NCI-H1092 treated with DMSO at 0.1 percent for 48 hours (cell line): ENCODE data around the gene SCRN1.

Source experiments
- DNase-seq: peaks from one replicate; lab custom pipeline; 2025; lab: John Stamatoyannopoulos, UW

Gene SCRN1

GRCh38 chr7:29926741-29927140 is 62.9 kb downstream of the SCRN1 start:
- DNase-seq = no peak

DNA sequence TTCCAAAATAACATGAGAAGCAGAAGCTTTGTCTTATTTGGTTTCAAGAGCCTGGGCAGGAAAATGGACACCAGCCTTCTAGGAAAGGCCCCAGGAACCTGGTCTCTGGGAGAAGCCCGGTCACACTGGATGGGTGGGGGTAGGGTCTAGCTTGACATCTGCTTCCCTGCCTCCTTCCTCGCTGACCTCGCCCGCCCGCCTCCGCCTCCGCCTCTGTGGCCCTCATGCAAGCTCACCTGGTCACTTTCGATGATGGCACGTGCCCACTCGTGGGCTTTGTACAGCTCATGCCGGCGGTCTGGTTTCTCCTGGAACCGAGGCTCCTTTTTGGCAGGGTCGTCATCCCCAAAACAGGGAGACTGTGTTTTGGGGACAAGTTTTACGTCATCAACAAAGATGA is 63.4 kb downstream of the SCRN1 start:
- no peak for DNase-seq

GRCh38 chr7:29924684-29925083 is 64.9 kb downstream of the SCRN1 start:
- DNase-seq = no peak

- DNase-seq = no peak
Observed at GRCh38 chr7:29924006-29924405, 65.6 kb downstream of the SCRN1 start.

DNA sequence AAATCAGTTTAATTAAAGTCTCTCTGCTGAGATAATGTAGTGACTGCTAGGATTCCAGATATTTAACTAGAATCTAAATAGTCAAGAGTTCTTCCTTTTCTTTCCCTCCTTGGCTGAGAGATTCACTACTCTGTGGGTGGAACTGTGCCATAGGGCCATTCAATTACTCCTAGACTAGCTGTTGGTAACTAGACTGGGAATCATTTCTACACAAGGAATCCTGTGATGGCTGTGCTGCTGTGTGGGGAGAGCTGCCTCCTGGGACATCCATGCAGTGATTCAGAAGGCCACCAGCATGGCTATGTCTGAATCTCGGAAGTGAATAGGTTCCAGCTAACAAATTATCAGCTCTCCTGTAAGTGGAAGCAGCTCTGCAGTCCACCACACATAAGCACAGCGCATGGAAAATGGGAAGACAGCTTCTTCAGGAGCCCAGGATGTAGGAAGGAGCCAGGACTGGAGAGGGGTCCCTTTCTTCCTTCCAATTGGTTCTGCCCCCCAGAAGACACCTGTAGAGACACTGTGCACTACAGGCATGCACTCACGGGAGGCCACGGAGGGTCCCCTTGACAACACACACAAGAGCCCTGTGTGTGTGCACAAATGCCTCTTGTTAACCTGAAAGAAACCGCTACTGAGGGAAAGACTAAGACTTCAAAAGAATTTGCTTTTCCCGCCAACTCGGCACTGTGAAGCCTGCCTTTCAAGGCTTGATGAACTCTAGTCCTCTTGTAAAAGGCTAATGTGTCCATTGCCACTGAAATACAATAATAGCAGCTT is 66.5 kb downstream of the SCRN1 start:
- no peak for DNase-seq

DNA sequence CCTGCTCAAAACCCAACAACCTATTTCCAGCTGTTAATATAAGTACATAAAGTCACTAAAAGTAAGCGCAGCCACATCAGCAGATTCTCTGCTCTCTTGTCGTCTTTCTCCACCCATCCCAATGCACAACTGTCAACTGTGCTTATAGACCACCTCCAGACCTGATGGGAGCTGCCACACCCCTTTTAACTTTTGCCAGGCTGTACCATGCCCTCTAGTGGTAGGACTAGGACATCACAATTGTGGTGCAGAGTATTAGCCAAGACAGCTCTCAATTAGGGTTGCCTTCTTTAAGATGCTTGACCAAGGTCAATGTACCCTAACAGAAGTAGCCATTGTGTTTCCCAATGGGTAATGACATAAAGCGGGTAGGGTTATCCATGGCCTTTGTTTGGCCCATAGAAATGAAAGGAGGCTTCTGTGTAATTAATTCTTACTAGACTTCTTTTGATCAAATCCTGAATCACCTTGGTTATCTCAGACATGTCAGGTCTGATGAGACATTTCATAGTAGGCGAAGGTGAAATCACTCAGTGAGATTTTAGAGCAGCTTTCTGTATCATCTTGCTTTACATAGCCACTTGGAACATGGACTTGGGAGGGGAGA is 68.1 kb downstream of the SCRN1 start:
- DNase-seq = peak; percentile 79

DNA sequence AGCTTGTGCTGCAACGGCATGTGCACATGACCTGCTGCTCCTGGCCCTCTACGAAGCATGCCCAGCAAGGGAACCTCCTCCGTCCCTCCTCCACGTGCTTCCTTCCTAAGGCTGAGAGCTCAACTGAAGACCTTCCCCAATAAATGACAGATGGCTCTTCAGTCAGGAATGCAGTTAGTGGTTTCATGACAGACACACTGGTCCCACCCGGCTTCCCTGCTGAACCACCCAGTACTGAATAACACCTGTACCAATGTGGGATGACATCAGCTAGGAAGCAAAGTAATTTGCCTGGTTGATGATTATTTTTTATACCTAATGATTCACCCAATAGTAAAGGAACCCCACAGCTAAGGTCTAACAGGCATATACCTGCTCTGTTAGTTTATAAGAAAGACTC is 69.1 kb downstream of the SCRN1 start:
- no peak for DNase-seq

DNA sequence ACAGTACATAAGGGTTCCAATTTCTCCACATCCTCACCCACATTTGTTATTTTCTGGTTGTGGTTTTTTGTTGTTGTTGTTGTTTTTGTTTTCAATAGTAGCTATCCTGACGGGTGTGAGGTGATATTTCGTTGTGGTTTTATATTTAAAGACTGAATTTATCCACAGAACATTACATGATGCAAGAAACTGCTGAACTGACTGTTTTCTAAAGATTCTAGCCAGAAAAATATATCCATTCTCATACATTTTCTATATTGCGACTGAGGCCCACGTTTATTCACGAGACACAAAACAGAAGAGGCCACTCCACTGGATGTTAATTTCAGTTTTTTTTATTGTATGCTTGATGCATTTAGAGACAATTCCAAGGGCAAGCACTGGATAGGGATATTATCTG is 69.8 kb downstream of the SCRN1 start:
- no peak for DNase-seq

- DNase-seq = no peak
Observed at GRCh38 chr7:29918850-29919249, 70.8 kb downstream of the SCRN1 start.

DNA sequence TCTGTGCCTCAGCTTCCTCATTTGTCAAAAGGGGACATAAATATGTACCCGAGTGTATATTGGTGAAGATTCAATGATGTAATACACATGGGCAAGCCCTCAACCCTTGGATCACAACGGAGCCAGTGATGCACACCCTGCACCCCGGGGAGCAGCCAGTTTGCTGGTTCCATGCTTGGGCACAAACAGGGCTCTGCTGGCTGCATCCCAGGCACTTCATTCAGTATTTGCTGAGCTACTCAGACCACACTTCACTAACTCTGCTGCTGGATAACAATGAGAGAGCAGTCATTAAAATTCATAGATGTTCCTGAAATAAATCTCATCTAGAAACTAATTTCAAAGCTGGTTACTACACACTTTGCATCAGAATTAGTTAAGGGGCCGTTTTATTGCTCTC is 72.0 kb downstream of the SCRN1 start:
- peak; percentile 89 for DNase-seq

DNA sequence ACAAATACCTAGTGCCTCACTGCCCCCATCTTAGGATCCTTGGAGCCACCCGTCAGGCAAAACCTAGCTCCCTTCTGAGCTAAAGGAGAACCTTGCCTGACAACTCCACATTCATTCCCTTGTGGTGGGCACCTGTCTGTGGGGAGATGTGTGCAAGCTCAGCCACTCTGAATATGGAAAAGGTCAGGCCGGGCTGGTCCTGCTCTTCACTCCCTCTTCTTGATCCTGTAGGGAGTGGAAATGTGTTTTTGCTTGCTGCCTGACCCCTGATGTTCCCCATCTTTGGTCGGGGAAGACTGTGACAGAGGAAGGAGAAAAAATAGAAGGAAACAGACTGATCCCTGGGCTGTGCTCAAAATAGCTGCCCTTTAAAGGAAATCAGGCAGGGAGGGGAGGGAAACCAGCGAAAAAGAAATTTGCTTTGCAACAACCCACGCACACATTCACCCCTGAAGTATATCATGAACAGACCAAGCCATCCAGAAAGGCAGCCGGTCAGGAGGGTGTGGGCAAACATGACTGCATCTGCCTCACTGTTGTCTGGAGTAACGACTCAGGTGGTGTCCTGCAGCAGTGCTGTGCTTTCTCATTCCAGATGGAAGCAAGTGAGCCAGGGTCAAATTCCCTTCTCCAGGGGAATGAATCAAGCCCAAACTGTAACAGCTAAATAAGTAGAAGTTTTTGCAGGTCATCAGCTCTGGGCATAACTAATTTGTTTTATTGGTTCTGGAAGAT is 74.0 kb downstream of the SCRN1 start:
- peak; percentile 48 for DNase-seq

DNA sequence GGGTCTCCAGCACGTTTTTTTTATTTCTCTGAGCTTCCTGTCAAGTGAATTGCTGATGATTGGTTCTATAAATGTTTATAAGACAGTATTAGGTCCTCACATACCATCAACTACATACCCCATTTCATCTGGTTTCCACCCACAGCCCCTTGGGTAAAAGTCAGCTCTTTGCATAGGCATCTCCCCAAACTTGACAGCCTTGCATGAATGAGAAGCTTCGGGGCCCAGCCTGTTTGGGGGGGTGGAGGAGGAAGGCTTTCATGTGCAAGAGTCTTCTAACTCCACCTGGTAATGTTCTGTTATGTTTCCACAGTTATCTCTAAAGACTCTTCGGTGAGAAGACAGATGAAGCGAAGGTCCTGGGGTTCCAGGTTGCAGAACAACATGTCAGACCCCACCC is 75.4 kb downstream of the SCRN1 start:
- no peak for DNase-seq

- DNase-seq = no peak
Observed at GRCh38 chr7:29906200-29907022, 83.2 kb downstream of the SCRN1 start.

DNA sequence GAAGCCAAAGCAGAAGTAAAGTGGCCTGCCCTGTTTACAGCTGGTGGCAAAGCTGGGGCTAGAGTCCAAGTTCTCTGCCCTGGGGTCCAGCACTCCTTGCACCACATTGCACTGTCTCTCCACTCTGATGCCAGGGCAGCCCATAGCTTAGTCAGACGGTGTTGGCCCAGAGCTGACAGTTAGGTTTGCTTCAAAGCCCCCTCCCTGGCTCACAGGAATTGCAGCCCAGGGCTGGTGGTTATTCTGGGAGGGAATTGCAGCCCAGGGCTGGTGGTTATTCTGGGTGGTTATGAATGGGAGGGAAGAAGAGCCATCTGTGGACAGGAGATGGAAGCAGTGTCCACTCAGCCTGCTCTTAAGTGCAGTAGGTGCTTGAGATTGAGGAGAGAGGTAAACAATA is 88.9 kb downstream of the SCRN1 start:
- DNase-seq = no peak

- no peak for DNase-seq
Observed at GRCh38 chr7:29898301-29898700, 91.3 kb downstream of the SCRN1 start.

DNA sequence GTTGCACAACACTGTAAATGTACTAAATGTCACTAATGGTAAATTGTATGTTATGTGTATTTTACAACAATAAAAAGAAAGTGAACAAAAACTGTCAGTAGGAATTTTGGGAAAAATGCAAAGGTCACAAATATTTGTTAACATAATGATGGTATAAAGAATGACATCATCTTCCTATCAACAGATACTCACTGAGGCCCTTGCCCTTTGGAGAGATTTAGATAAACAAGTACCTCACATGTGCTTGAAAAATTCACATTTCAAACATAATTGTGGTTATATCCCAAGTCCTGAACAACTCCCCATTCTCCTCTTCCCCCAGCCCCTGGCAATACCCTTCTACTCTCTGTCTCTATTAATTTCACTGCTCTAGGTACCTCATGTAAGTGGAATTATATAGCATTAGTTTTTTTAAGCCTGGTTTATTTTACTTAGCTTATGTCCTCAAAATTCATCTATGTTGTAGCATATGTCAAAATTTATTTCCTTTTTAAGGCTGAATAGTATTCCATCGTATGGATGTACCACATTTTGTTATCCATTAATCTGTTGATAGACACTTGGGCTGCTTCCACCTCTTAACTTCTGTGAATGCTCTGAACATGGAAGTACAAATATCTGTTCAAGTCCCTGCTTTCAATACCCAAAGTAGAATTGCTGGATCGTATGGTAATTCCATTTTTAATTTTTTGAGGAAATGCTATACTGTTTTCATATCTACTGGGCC is 92.8 kb downstream of the SCRN1 start:
- no peak for DNase-seq

DNA sequence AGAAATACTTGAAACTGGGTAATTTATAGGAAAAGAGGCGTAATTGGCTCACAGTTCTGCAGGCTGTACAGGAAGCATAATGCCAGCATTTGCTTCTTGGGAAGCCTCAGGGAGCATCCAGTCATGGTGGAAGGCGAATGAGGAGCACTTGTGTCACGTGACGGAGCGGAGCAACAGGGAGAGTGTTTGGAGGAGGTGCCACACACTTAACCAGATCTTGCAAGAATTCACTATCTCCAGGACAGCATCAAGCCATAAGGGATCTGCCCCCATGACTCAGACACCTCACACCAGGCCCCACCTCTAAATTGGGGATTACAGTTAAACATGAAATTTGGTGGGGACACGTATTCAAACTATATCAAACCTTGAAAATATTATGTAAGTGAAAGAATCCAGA is 94.0 kb downstream of the SCRN1 start:
- DNase-seq = no peak

- no peak for DNase-seq
Observed at GRCh38 chr7:29894256-29894655, 95.3 kb downstream of the SCRN1 start.

- DNase-seq = no peak
Observed at GRCh38 chr7:29893351-29893965, 96.1 kb downstream of the SCRN1 start.

DNA sequence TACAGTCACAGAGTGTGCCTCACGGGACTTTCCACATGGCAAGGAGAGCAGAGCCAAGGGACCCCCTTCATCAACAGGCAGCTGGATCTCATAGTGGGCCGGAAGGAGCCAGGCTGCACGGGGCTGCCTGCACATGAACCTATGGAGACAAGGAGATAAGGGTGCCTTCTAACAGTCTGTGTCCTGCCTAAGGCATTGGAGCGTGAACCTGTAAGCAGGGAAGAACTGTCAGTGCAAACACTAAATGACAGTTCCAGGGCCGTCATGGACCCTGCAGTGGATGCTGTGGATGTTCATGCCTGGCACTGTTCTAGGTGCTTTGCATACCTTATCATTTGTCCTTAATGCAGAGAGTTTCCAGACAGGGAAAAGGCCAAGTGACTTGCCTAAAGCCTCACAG is 97.4 kb downstream of the SCRN1 start:
- DNase-seq = no peak

DNA sequence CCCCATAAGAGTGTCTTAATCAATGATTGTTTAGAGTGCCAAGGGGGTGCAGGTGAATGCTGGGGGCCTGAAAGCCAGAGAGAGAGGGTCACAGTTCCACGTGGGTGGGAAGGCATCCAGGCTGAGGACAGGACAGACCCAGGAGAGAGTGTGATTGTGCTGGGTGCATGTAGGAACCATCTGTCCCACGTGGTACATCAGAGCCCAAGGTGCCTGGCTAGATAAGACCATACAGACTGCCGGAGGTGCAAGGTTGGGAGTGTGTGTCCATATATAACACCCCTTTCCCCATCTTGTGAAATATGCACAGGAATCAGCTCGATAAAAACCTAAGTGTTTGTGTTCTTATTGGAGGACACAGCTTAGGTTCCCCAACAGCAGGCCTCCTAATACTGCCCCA is 97.8 kb downstream of the SCRN1 start:
- DNase-seq = no peak
